Body of pancreas (tissue), 4 donors: Measurements from ENCODE around the gene CPT1B. TPM values are rescaled to one million over a fixed set of nuclear protein-coding genes. Genes with fewer than 3 reads are reported as not detected.
A peak's percentile ranks its signal among the peaks of the same experiment; 100 is the strongest.
"Not testable (repeated sequence)": the region's sequence is repeated elsewhere in the genome, so short reads cannot be mapped to it uniquely, and the experiment has no call there.

Experiments used
- ATAC-seq: fragments of 150-250 bp; one replicate; pipeline ENCODE4 v1.9.1; 2016
- DNase-seq, 4 donors: peaks; one replicate each; pipeline ENCODE4 v3.0.0-alpha.2; 2019
- H3K27ac ChIP-seq, 4 donors: fragments of 200-600 bp; sonication (generic); 1 replicate in 3 of 4; 2 replicates in 1 of 4; pipeline versions ENCODE4 v1.5.1 to v1.6.1; 2016 to 2019; ENCODE audit warnings: mild to moderate bottlenecking in 1 of 4, mixed read lengths in 1 of 4, moderate library complexity in 1 of 4
- H3K27me3 ChIP-seq, 2 donors: fragments of 200-600 bp; sonication (generic); one replicate each; pipeline ENCODE4 v1.6.0; 2016; ENCODE audit warnings: mild to moderate bottlenecking in 1 of 2
- H3K36me3 ChIP-seq, 2 donors: fragments of 200-600 bp; sonication (generic); replicated peaks in 1 of 2; 2 replicates each; pipeline ENCODE4 v1.5.1; 2016; ENCODE audit warnings: low read depth in 2 of 2; ENCODE audit not compliant: insufficient read depth in 1 of 2
- H3K4me1 ChIP-seq: fragments of 200-600 bp; sonication (generic); one replicate; pipeline ENCODE4 v1.6.0; 2016
- H3K4me3 ChIP-seq, 2 donors: fragments of 200-600 bp; sonication (generic); 1 replicate in 1 of 2; 2 replicates in 1 of 2; pipeline ENCODE4 v1.5.1; 2016 to 2019
- H3K9me3 ChIP-seq, 3 donors: fragments of 200-600 bp; sonication (generic); 1 replicate in 2 of 3; 2 replicates in 1 of 3; pipeline ENCODE4 v1.5.1; 2016
- POLR2A ChIP-seq, 3 donors: fragments of 450-650 bp; IDR thresholded peaks; one replicate each; pipeline ENCODE4 v1.6.1; 2016; ENCODE audit warnings: antibody characterized with exemption in 3 of 3, mild to moderate bottlenecking in 2 of 3
- WGBS, 2 donors: methylation state at CpG; one replicate each; pipeline ENCODE4 v1.1.5; 2017; 5-methylcytosine and 5-hydroxymethylcytosine counted together
- intact Hi-C: fragments of 100-400 bp; cut with DNase I; formaldehyde crosslinking; loops from one replicate; pipeline ENCODE4 v1.15.1; 2023
- total RNA-seq, 2 donors: library from RNA; depleted of rRNA; stranded (reverse); fragments of >200 nt; gene quantifications; one replicate each; pipeline ENCODE4 v1.1.0, GENCODE V29; 2016
- TF ChIP-seq, protein P1 (sequence below), 7 experiments: fragments of 450-650 bp in 4 of 7; fragments of 200-600 bp in 3 of 7; sonication (generic) in 3 of 7; IDR thresholded peaks; one replicate each; pipeline ENCODE4 v1.5.1; 2016 to 2019; ENCODE audit warnings: antibody characterized with exemption in 7 of 7

CPT1B gene
- total RNA-seq, 2 donors from 2014 or later: 8.3 to 34.9 TPM

DNA sequence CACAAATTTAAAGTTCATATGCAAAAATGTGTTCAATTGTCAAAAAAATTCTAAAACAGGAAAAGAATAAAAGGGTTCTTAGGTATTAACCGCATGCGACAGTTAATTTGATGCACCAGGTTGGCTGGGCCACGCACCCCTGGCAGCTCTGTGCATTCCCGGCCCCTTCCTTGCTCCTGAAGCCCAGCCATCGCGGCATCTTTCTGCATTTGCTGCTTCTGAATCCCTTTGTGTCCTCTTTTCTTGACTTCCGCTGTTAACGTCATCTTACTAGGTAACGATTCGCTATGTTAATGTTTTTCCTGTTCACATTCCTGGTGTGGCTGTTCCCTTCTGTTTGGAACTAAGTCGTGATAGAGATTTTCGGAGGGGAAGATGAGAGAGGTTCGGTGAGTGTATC is 40.5 kb downstream of the CPT1B start:
- H3K27me3 ChIP-seq: no peaks in the 10 kb centered on the region
- ATAC-seq: no peak
- TF ChIP-seq, protein P1, sequence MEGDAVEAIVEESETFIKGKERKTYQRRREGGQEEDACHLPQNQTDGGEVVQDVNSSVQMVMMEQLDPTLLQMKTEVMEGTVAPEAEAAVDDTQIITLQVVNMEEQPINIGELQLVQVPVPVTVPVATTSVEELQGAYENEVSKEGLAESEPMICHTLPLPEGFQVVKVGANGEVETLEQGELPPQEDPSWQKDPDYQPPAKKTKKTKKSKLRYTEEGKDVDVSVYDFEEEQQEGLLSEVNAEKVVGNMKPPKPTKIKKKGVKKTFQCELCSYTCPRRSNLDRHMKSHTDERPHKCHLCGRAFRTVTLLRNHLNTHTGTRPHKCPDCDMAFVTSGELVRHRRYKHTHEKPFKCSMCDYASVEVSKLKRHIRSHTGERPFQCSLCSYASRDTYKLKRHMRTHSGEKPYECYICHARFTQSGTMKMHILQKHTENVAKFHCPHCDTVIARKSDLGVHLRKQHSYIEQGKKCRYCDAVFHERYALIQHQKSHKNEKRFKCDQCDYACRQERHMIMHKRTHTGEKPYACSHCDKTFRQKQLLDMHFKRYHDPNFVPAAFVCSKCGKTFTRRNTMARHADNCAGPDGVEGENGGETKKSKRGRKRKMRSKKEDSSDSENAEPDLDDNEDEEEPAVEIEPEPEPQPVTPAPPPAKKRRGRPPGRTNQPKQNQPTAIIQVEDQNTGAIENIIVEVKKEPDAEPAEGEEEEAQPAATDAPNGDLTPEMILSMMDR (IDR thresholded peaks at IDR 0.05): no peak
- TF ChIP-seq POLR2A (IDR thresholded peaks at IDR 0.05): no peak

DNA sequence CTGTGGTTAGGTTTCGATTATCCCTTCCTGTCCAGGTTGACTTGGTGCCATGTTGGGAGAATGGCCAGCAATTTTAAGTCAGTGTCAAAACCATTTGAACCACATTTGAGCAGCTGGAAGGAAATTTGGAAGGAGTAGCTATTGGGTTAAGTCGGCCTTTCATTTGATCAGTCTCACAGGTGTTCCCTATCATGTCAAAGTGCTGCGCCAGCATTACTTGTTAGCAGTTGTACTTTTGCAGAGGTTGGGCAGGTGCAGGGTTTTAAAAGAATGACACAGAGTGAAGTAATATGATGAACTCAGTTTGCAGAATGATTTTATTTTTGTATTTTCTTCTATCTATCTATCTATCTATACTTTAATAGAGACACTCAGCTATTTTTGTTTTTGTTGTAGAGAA is 42.0 kb downstream of the CPT1B start:
- TF ChIP-seq POLR2A (IDR thresholded peaks at IDR 0.05): no peak
- TF ChIP-seq, protein P1 (IDR thresholded peaks at IDR 0.05): no peak
- intact Hi-C loops: no loop called here
- Histone ChIP-seq H3K27ac (no peak overlapping the region), H3K4me3 (no peak overlapping the region), H3K4me1 (peaks cover 29% of the 10 kb centered on the region), H3K9me3 (no peaks in the 10 kb centered on the region), H3K36me3 (no peaks in the 10 kb centered on the region), H3K27me3 (peaks cover 0 to 7% of the 10 kb centered on the region in 2 donors)
- no peak for ATAC-seq
- DNase-seq: no peak
- WGBS, 2 donors: 66% methylated on average over 3 of the region's 3 CpGs

More for the DNA sequence above, 40.5 kb downstream of the CPT1B start:
- intact Hi-C loops: no loop called here
- H3K4me3 ChIP-seq: no peak overlapping the region
- H3K27ac ChIP-seq: peak overlapping the region in 3 of 4 donors; percentile 84 to 95 (median 90)
- H3K9me3 ChIP-seq: no peaks in the 10 kb centered on the region
- peaks cover 14% of the 10 kb centered on the region for H3K4me1 ChIP-seq
- H3K36me3 ChIP-seq: no peaks in the 10 kb centered on the region
- WGBS, 2 donors: 71 to 81% methylated on average over 13 of the region's 13 CpGs
- DNase-seq: no peak

GRCh38 chr22:50535113-50535512 is 43.1 kb downstream of the CPT1B start:
- intact Hi-C loops: no loop called here
- no peaks in the 10 kb centered on the region for H3K9me3 ChIP-seq
- no peaks in the 10 kb centered on the region for H3K36me3 ChIP-seq
- peaks cover 0 to 17% of the 10 kb centered on the region in 2 donors for H3K27me3 ChIP-seq
- 65 to 73% methylated on average over 8 of the region's 8 CpGs for WGBS, 2 donors
- peak overlapping the region in 1 of 4 donors; percentile 85 for H3K27ac ChIP-seq
- TF ChIP-seq, protein P1 (IDR thresholded peaks at IDR 0.05): no peak
- no peak for TF ChIP-seq POLR2A (IDR thresholded peaks at IDR 0.05)
- H3K4me3 ChIP-seq: no peak overlapping the region
- ATAC-seq: no peak
- no peak for DNase-seq
- H3K4me1 ChIP-seq: peaks cover 40% of the 10 kb centered on the region

DNA sequence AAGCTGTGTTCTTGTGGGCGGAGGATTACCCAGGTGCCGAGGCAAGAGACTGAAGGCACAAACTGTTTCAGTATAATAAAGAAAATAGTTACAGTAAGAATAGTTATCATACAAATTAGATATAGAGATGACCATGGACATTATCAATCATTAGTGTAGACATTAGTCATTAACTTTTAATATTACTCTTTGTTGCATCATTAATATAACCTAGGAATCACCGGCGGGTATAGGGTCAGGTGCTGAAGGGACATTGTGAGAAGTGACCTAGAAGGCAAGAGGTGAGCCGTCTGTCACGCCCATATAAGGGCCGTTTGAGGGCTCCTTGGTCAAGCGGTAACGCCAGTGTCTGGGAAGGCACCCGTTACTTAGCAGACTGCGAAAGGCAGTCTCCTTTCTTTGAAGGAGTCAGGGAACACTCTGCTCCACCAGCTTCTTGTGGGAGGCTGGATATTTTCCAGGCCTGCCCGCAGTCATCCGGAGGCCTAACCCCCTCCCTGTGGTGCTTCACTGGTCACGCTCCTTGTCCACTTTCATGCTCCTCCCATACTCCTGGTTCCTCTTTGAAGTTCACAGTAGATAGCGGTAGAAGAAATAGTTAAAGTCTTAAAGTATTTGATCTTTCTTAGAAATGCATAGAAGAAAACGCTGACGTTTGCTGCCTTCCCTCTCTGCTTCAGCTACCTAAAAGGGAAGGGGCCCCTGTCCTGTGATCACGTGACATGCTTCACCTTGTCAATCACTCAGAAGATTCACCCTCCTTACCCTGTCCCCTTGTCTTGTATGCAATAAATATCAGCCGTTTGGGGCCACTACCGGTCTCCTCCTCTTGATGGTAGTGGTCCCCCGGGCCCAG is 44.1 kb downstream of the CPT1B start:
- H3K9me3 ChIP-seq, intact Hi-C loops, H3K4me3 ChIP-seq, ATAC-seq, H3K36me3 ChIP-seq: not testable (repeated sequence)
- H3K4me1 ChIP-seq: peaks cover 38% of the 10 kb centered on the region
- H3K27ac ChIP-seq: peak overlapping the region in 1 of 4 donors; percentile 85
- peaks cover 0 to 21% of the 10 kb centered on the region in 2 donors for H3K27me3 ChIP-seq
- peak in 2 of 3 donors; percentile 9 to 60 for TF ChIP-seq POLR2A (IDR thresholded peaks at IDR 0.05)
- 53 to 55% methylated on average over 21 of the region's 21 CpGs for WGBS, 2 donors
- peak in 1 of 4 donors; percentile 71 for DNase-seq

GRCh38 chr22:50532824-50533796 is 45.1 kb downstream of the CPT1B start:
- Histone ChIP-seq H3K36me3 (no peaks in the 10 kb centered on the region), H3K4me1 (peaks cover 36% of the 10 kb centered on the region), H3K27ac (peak overlapping the region in 2 of 4 donors; percentile 3 to 85), H3K4me3 (no peak overlapping the region), H3K9me3 (no peaks in the 10 kb centered on the region), H3K27me3 (peaks cover 0 to 21% of the 10 kb centered on the region in 2 donors)
- TF ChIP-seq POLR2A (IDR thresholded peaks at IDR 0.05): no peak
- TF ChIP-seq, protein P1 (IDR thresholded peaks at IDR 0.05): no peak
- intact Hi-C loops: no loop called here
- ATAC-seq (no peak), DNase-seq (no peak)
- WGBS, 2 donors: 51 to 68% methylated on average over 19 of the region's 19 CpGs
